Hepatocyte (in vitro differentiated cells): Measurements from ENCODE around the gene SORL1. TPM values are rescaled to one million over a fixed set of nuclear protein-coding genes. Genes with fewer than 3 reads are reported as not detected.
A peak's percentile ranks its signal among the peaks of the same experiment; 100 is the strongest.

Experiments used
- DNase-seq: peaks from one replicate; pipeline ENCODE4 v3.0.0-alpha.2; 2016; ENCODE audit warnings: low spot score
- H2AFZ ChIP-seq: fragments of 200-600 bp; sonication (generic); 2 replicates; pipeline ENCODE4 v1.6.0; 2016; ENCODE audit warnings: antibody characterized with exemption, mild to moderate bottlenecking
- H3K27ac ChIP-seq: fragments of 200-600 bp; sonication (generic); 2 replicates; pipeline ENCODE4 v1.5.1; 2016; ENCODE audit warnings: mild to moderate bottlenecking
- H3K27me3 ChIP-seq: fragments of 200-600 bp; sonication (generic); 2 replicates; pipeline ENCODE4 v1.6.1; 2016
- H3K36me3 ChIP-seq: fragments of 200-600 bp; sonication (generic); replicated peaks from 2 replicates; pipeline ENCODE4 v1.5.1; 2016; ENCODE audit warnings: low read depth; ENCODE audit not compliant: insufficient read depth
- H3K4me1 ChIP-seq: fragments of 200-600 bp; sonication (generic); 2 replicates; pipeline ENCODE4 v1.5.1; 2016; ENCODE audit warnings: mild to moderate bottlenecking, moderate library complexity; ENCODE audit not compliant: insufficient read depth
- H3K4me2 ChIP-seq: fragments of 200-600 bp; sonication (generic); 2 replicates; pipeline ENCODE4 v1.6.0; 2016
- H3K4me3 ChIP-seq: fragments of 200-600 bp; sonication (generic); 2 replicates; pipeline ENCODE4 v1.5.1; 2016; ENCODE audit warnings: mild to moderate bottlenecking
- H3K79me2 ChIP-seq: fragments of 200-600 bp; sonication (generic); 2 replicates; pipeline ENCODE4 v1.6.0; 2017; ENCODE audit warnings: mild to moderate bottlenecking
- H3K9me2 ChIP-seq: fragments of 200-600 bp; sonication (generic); replicated peaks from 2 replicates; pipeline ENCODE4 v1.6.0; 2017; ENCODE audit warnings: mild to moderate bottlenecking; ENCODE audit not compliant: insufficient read depth
- H3K9me3 ChIP-seq: fragments of 200-600 bp; sonication (generic); 2 replicates; pipeline ENCODE4 v1.5.1; 2016; ENCODE audit warnings: low read depth, mild to moderate bottlenecking
- H4K20me1 ChIP-seq: fragments of 200-600 bp; sonication (generic); 2 replicates; pipeline ENCODE4 v1.6.0; 2016; ENCODE audit warnings: mild to moderate bottlenecking; ENCODE audit not compliant: insufficient read depth, poor library complexity, severe bottlenecking
- EZH2 ChIP-seq: fragments of 200-600 bp; sonication (generic); IDR thresholded peaks from 2 replicates; pipeline ENCODE4 v1.6.1; 2016; ENCODE audit warnings: antibody characterized with exemption, mild to moderate bottlenecking, borderline replicate concordance
- EZH2phosphoT487 ChIP-seq: fragments of 200-600 bp; sonication (generic); IDR thresholded peaks from one replicate; pipeline ENCODE4 v1.6.1; 2018; ENCODE audit warnings: antibody characterized with exemption, mild to moderate bottlenecking, low read depth, moderate library complexity; ENCODE audit not compliant: unreplicated experiment, severe bottlenecking
- WGBS: methylation state at CpG from one replicate; pipeline ENCODE4 v1.1.6; 2016; ENCODE audit warnings: low lambda C conversion rate; ENCODE audit errors: missing lambda C conversion rate; 5-methylcytosine and 5-hydroxymethylcytosine counted together
- polyA plus RNA-seq: library from polyadenylated mRNA; unstranded; fragments of >200 nt; fragmentation: Nextera tagmentation; extraction: Ambion mirVana; gene quantifications from 2 replicates; pipeline ENCODE4 v1.2.1, GENCODE V29; 2016
- total RNA-seq: library from RNA; depleted of rRNA; stranded (reverse); fragments of >200 nt; gene quantifications from 2 replicates; pipeline ENCODE4 v1.2.3, GENCODE V29; 2014
- TF ChIP-seq, protein P1 (sequence below): fragments of 200-600 bp; sonication (generic); IDR thresholded peaks from 2 replicates; pipeline ENCODE4 v1.5.1; 2016; ENCODE audit warnings: antibody characterized with exemption, mild to moderate bottlenecking; ENCODE audit not compliant: poor library complexity

SORL1 gene
- total and polyA plus RNA-seq, 2 experiments from 2014 or later: 13.5 to 26.5 TPM

DNA sequence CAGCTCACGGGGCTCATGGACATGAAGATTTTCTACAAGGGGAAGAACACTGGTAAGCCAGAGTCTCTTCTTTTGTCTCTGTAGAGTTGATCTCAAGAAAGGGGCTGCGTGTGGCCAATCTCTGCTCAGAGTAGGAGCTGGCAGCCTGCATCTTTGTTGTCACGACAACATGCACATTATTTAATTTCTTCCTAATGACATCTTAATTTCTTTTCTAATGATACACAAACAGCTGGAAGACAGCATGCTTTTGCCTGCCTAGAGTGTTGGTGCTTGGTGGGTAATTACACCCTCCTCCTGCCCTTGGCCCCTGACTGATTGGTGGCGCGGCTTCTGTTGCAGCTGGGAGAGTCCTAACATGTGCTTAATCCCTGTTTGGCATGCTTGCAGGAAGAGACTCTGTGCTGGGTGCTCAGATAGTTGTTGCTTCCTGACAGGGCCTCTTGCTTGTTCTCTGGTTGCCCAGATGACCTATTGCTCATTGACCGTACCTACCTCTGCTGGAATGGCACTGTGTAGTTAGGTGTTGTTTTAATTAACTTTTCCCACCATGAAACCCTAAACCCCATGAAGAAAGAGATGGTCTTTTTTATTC lies 107.6 kb downstream of the SORL1 start:
- Histone ChIP-seq H4K20me1 (no peaks in the 10 kb centered on the region), H3K4me2 (no peak overlapping the region), H3K9me3 (no peaks in the 10 kb centered on the region), H3K27me3 (no peaks in the 10 kb centered on the region), H3K4me1 (peaks cover 20% of the 10 kb centered on the region), H3K4me3 (no peak overlapping the region), H3K79me2 (no peaks in the 10 kb centered on the region), H3K36me3 (no peaks in the 10 kb centered on the region), H2AFZ (no peak overlapping the region), H3K9me2 (no peaks in the 10 kb centered on the region), H3K27ac (peak overlapping the region; percentile 64)
- no peak for TF ChIP-seq EZH2phosphoT487
- TF ChIP-seq EZH2: no peak
- TF ChIP-seq, protein P1, sequence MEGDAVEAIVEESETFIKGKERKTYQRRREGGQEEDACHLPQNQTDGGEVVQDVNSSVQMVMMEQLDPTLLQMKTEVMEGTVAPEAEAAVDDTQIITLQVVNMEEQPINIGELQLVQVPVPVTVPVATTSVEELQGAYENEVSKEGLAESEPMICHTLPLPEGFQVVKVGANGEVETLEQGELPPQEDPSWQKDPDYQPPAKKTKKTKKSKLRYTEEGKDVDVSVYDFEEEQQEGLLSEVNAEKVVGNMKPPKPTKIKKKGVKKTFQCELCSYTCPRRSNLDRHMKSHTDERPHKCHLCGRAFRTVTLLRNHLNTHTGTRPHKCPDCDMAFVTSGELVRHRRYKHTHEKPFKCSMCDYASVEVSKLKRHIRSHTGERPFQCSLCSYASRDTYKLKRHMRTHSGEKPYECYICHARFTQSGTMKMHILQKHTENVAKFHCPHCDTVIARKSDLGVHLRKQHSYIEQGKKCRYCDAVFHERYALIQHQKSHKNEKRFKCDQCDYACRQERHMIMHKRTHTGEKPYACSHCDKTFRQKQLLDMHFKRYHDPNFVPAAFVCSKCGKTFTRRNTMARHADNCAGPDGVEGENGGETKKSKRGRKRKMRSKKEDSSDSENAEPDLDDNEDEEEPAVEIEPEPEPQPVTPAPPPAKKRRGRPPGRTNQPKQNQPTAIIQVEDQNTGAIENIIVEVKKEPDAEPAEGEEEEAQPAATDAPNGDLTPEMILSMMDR: no peak
- 86% methylated on average over 6 of the region's 6 CpGs for WGBS
- no peak for DNase-seq

GRCh38 chr11:121560236-121560635 lies 108.1 kb downstream of the SORL1 start:
- no peaks in the 10 kb centered on the region for H3K36me3 ChIP-seq
- peaks cover 21% of the 10 kb centered on the region for H3K4me1 ChIP-seq
- no peaks in the 10 kb centered on the region for H4K20me1 ChIP-seq
- no peak overlapping the region for H2AFZ ChIP-seq
- H3K4me2 ChIP-seq: no peak overlapping the region
- H3K9me3 ChIP-seq: no peaks in the 10 kb centered on the region
- no peaks in the 10 kb centered on the region for H3K27me3 ChIP-seq
- H3K9me2 ChIP-seq: no peaks in the 10 kb centered on the region
- H3K79me2 ChIP-seq: no peaks in the 10 kb centered on the region
- DNase-seq: no peak
- TF ChIP-seq, protein P1: no peak
- TF ChIP-seq EZH2phosphoT487 (no peak), EZH2 (no peak)
- peak overlapping the region; percentile 64 for H3K27ac ChIP-seq
- no peak overlapping the region for H3K4me3 ChIP-seq

GRCh38 chr11:121561240-121561639 lies 109.1 kb downstream of the SORL1 start:
- Histone ChIP-seq H4K20me1 (no peaks in the 10 kb centered on the region), H3K9me3 (no peaks in the 10 kb centered on the region), H3K4me2 (no peak overlapping the region), H3K79me2 (no peaks in the 10 kb centered on the region), H2AFZ (no peak overlapping the region), H3K4me3 (no peak overlapping the region), H3K9me2 (no peaks in the 10 kb centered on the region), H3K4me1 (peaks cover 21% of the 10 kb centered on the region), H3K27ac (peak overlapping the region; percentile 25), H3K27me3 (no peaks in the 10 kb centered on the region), H3K36me3 (no peaks in the 10 kb centered on the region)
- TF ChIP-seq, protein P1: no peak
- TF ChIP-seq EZH2phosphoT487 (no peak), EZH2 (no peak)
- no peak for DNase-seq
- WGBS: 87% methylated on average over 5 of the region's 5 CpGs

GRCh38 chr11:121561716-121562115 lies 109.6 kb downstream of the SORL1 start:
- no peaks in the 10 kb centered on the region for H3K9me3 ChIP-seq
- no peaks in the 10 kb centered on the region for H3K79me2 ChIP-seq
- no peaks in the 10 kb centered on the region for H3K36me3 ChIP-seq
- H3K27ac ChIP-seq: no peak overlapping the region
- H4K20me1 ChIP-seq: no peaks in the 10 kb centered on the region
- no peaks in the 10 kb centered on the region for H3K27me3 ChIP-seq
- 80% methylated on average over 5 of the region's 5 CpGs for WGBS
- no peak overlapping the region for H3K4me3 ChIP-seq
- no peaks in the 10 kb centered on the region for H3K9me2 ChIP-seq
- no peak overlapping the region for H3K4me2 ChIP-seq
- no peak overlapping the region for H2AFZ ChIP-seq
- no peak for DNase-seq
- H3K4me1 ChIP-seq: peaks cover 21% of the 10 kb centered on the region
- TF ChIP-seq EZH2phosphoT487 (no peak), EZH2 (no peak)
- TF ChIP-seq, protein P1: no peak
